IgD-negative memory B cell (primary cell): ENCODE measurements around the gene VPS72. TPM values are rescaled to one million over a fixed set of nuclear protein-coding genes. Genes with fewer than 3 reads are reported as not detected.

Experiments used
- polyA plus RNA-seq: library from polyadenylated mRNA; unstranded; fragments of 300-500 nt; fragmentation: Illumina TruSeq; gene quantifications from one replicate; pipeline ENCODE4 v1.2.3, GENCODE V29; 2021

The VPS72 gene
- polyA plus RNA-seq, 1 donor from 2014 or later: 81.0 TPM

Other genes starting within 250 kb of the VPS72 start
- gene CERS2, start 215.4 kb downstream of the VPS72 start, polyA plus RNA-seq: 110 TPM
- gene ANXA9, start 207.9 kb downstream of the VPS72 start, polyA plus RNA-seq: 0.11 TPM
- 2.3 TPM for gene MINDY1, start 183.3 kb downstream of the VPS72 start, polyA plus RNA-seq
- gene PRUNE1, start 181.7 kb downstream of the VPS72 start, polyA plus RNA-seq: 36.2 TPM
- gene BNIPL, start 153.6 kb downstream of the VPS72 start, polyA plus RNA-seq: 0.13 TPM
- gene C1orf56, start 142.4 kb downstream of the VPS72 start, polyA plus RNA-seq: 4.5 TPM
- 86.2 TPM for gene CDC42SE1, start 130.6 kb downstream of the VPS72 start, polyA plus RNA-seq
- 1.5 TPM for gene MLLT11, start 129.8 kb downstream of the VPS72 start, polyA plus RNA-seq
- 5.5 TPM for gene GABPB2, start 119.4 kb downstream of the VPS72 start, polyA plus RNA-seq
- not detected for gene SEMA6C, start 43.6 kb downstream of the VPS72 start, polyA plus RNA-seq
- gene TNFAIP8L2, start 33.5 kb downstream of the VPS72 start, polyA plus RNA-seq: 16.1 TPM
- 0.69 TPM for gene LYSMD1, start 24.3 kb downstream of the VPS72 start, polyA plus RNA-seq
- gene SCNM1, start 24.1 kb downstream of the VPS72 start, polyA plus RNA-seq: 70.1 TPM
- gene TMOD4, start 14.2 kb downstream of the VPS72 start, polyA plus RNA-seq: 1.0 TPM
- gene PIP5K1A, start 8.4 kb upstream of the VPS72 start, polyA plus RNA-seq: 20.3 TPM
- gene PSMD4, start 64.5 kb upstream of the VPS72 start, polyA plus RNA-seq: 252 TPM
- 3.0 TPM for gene ZNF687, start 92.1 kb upstream of the VPS72 start, polyA plus RNA-seq
- gene PI4KB, start 137.2 kb upstream of the VPS72 start, polyA plus RNA-seq: 67.9 TPM
- 106 TPM for gene RFX5, start 157.1 kb upstream of the VPS72 start, polyA plus RNA-seq
- gene SELENBP1, start 182.5 kb upstream of the VPS72 start, polyA plus RNA-seq: not detected
- 69.1 TPM for gene PSMB4, start 209.4 kb upstream of the VPS72 start, polyA plus RNA-seq